Ascending aorta (tissue), 2 donors: ENCODE measurements around the gene LRRC8B. TPM values are rescaled to one million over a fixed set of nuclear protein-coding genes. Genes with fewer than 3 reads are reported as not detected.
"Not testable (repeated sequence)": the region's sequence is repeated elsewhere in the genome, so short reads cannot be mapped to it uniquely, and the experiment has no call there.

ENCODE experiments used
- DNase-seq, 2 donors: peaks; one replicate each; pipeline ENCODE4 v3.0.0-alpha.2; 2019; ENCODE audit warnings: low spot score in 2 of 2
- H3K27ac ChIP-seq, 2 donors: fragments of 200-600 bp; sonication (generic); one replicate each; pipeline ENCODE4 v1.5.1; 2016 to 2017; ENCODE audit warnings: mild to moderate bottlenecking in 1 of 2
- H3K27me3 ChIP-seq: fragments of 200-600 bp; sonication (generic); one replicate; pipeline ENCODE4 v1.5.1; 2017
- H3K36me3 ChIP-seq, 2 donors: fragments of 200-600 bp; sonication (generic); one replicate each; pipeline ENCODE4 v1.5.1; 2016
- H3K4me1 ChIP-seq, 2 donors: fragments of 200-600 bp; sonication (generic); one replicate each; pipeline ENCODE4 v1.5.1; 2016 to 2017; ENCODE audit warnings: mild to moderate bottlenecking in 1 of 2
- H3K4me3 ChIP-seq, 2 donors: fragments of 200-600 bp; sonication (generic); one replicate each; pipeline ENCODE4 v1.5.1; 2016 to 2017; ENCODE audit warnings: mild to moderate bottlenecking in 1 of 2
- H3K9me3 ChIP-seq, 2 donors: fragments of 200-600 bp; sonication (generic); one replicate each; pipeline ENCODE4 v1.5.1; 2016
- CTCF ChIP-seq, 3 experiments: fragments of 200-600 bp in 2 of 3; fragments of 450-650 bp in 1 of 3; sonication (generic) in 2 of 3; IDR thresholded peaks; one replicate each; pipeline ENCODE4 v1.5.1; 2016 to 2019; ENCODE audit warnings: antibody characterized with exemption in 3 of 3, mild to moderate bottlenecking in 1 of 3, moderate library complexity in 1 of 3
- intact Hi-C: fragments of 100-400 bp; cut with DNase I; formaldehyde crosslinking; loops from one replicate; pipeline ENCODE4 v1.15.1; 2023
- total RNA-seq: library from RNA; depleted of rRNA; stranded (reverse); fragments of >200 nt; gene quantifications from one replicate; pipeline ENCODE4 v1.1.0, GENCODE V29; 2016

Gene LRRC8B
- total RNA-seq, 1 donor from 2014 or later = 4.2 TPM

GRCh38 chr1:89624314-89624713, 99.7 kb downstream of the LRRC8B start:
- no peaks in the 10 kb centered on the region for H3K36me3 ChIP-seq
- no peak for DNase-seq
- no peak overlapping the region for H3K4me3 ChIP-seq
- no peaks in the 10 kb centered on the region for H3K4me1 ChIP-seq
- no peak overlapping the region for H3K27ac ChIP-seq
- intact Hi-C loops = no loop called here
- TF ChIP-seq CTCF (IDR thresholded peaks at IDR 0.05) = no peak
- no peaks in the 10 kb centered on the region for H3K9me3 ChIP-seq
- no peaks in the 10 kb centered on the region for H3K27me3 ChIP-seq

- DNase-seq = no peak
- H3K36me3 ChIP-seq = no peaks in the 10 kb centered on the region
- H3K4me1 ChIP-seq = no peaks in the 10 kb centered on the region
- intact Hi-C loops = no loop called here
- no peaks in the 10 kb centered on the region for H3K27me3 ChIP-seq
- no peaks in the 10 kb centered on the region for H3K9me3 ChIP-seq
- H3K4me3 ChIP-seq = no peak overlapping the region
- H3K27ac ChIP-seq = no peak overlapping the region
- TF ChIP-seq CTCF (IDR thresholded peaks at IDR 0.05) = no peak
Measured at GRCh38 chr1:89624715-89625323, 100.2 kb downstream of the LRRC8B start.

GRCh38 chr1:89627596-89627962, 103.0 kb downstream of the LRRC8B start:
- no peak for TF ChIP-seq CTCF (IDR thresholded peaks at IDR 0.05)
- Histone ChIP-seq H3K36me3 (no peaks in the 10 kb centered on the region), H3K27ac (no peak overlapping the region), H3K9me3 (no peaks in the 10 kb centered on the region), H3K4me1 (no peaks in the 10 kb centered on the region), H3K27me3 (no peaks in the 10 kb centered on the region), H3K4me3 (no peak overlapping the region)
- intact Hi-C loops = no loop called here
- DNase-seq = no peak

GRCh38 chr1:89629146-89629545, 104.5 kb downstream of the LRRC8B start:
- Histone ChIP-seq H3K4me1 (no peaks in the 10 kb centered on the region), H3K27ac (no peak overlapping the region), H3K36me3 (no peaks in the 10 kb centered on the region), H3K4me3 (no peak overlapping the region), H3K9me3 (no peaks in the 10 kb centered on the region), H3K27me3 (no peaks in the 10 kb centered on the region)
- no peak for TF ChIP-seq CTCF (IDR thresholded peaks at IDR 0.05)
- DNase-seq = no peak
- intact Hi-C loops = no loop called here

- DNase-seq, intact Hi-C loops, H3K4me1 ChIP-seq, H3K27ac ChIP-seq, H3K27me3 ChIP-seq, H3K4me3 ChIP-seq, H3K9me3 ChIP-seq, H3K36me3 ChIP-seq: not testable (repeated sequence)
Measured at GRCh38 chr1:89629600-89629999, 105.0 kb downstream of the LRRC8B start.

- Histone ChIP-seq H3K9me3 (no peaks in the 10 kb centered on the region), H3K27me3 (no peaks in the 10 kb centered on the region), H3K4me1 (no peaks in the 10 kb centered on the region), H3K36me3 (no peaks in the 10 kb centered on the region), H3K27ac (no peak overlapping the region), H3K4me3 (no peak overlapping the region)
- no peak for DNase-seq
- TF ChIP-seq CTCF (IDR thresholded peaks at IDR 0.05) = no peak
- intact Hi-C loops = loop anchor here (5.0 kb wide), 1 partner anchor 367 kb away; the partner anchor contains the start of gene ZNF326
Measured at GRCh38 chr1:89630048-89630447, 105.4 kb downstream of the LRRC8B start.
